ENCODE measurements around the gene PAFAH1B2. TPM values are rescaled to one million over a fixed set of nuclear protein-coding genes. Genes with fewer than 3 reads are reported as not detected.
A peak's percentile ranks its signal among the peaks of the same experiment; 100 is the strongest.

PAFAH1B2 gene
- total and polyA plus RNA-seq, 3 donors from 2014 or later = 66.5 to 156 (median 150) TPM

DNA sequence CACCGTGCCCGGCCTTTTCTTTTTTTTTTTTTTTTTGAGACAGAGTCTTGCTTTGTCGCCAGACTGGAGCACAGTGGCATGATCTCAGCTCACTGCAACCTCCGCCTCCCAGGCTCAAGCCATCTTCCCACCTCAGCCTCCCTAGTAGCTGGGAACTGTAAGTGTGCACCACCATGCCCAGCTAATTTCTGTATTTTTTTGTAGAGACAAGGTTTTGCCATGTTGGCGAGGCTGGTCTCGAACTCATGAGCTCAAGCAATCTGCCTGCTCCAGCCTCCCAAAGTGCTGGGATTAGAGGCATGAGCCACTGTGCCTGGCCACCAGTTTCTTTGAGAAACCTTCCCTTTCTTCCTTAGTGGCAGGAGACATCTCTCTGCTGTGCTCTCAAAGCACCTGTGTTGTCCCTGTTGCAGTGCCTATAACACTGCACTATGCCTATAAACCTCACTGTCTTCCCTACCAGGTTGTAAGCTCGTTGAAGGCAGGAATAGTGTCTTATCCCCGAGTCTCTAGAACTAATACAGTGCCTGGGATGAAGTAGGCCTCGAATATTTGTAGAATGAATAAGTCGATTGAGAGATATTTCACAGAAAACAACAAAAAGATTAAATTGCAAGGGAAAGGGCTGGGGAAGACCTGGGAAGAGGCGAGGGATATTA is 68.7 kb downstream of the PAFAH1B2 start:
- WGBS, 2 donors = 91 to 95% methylated on average over 11 of the region's 11 CpGs
- Histone ChIP-seq H3K4me3 (no peak overlapping the region), H3K9me3 (no peaks in the 10 kb centered on the region), H3K36me3 (ENCODE audit: low read depth, missing control alignments) (no peaks in the 10 kb centered on the region), H3K27ac (no peak overlapping the region), H3K27me3 (no peaks in the 10 kb centered on the region), H3K4me1 (peaks cover 10% of the 10 kb centered on the region)
- intact Hi-C loops (cut with DNase I; ENCODE audit: low total_unique reads) = no loop called here
- TF ChIP-seq, protein P1, sequence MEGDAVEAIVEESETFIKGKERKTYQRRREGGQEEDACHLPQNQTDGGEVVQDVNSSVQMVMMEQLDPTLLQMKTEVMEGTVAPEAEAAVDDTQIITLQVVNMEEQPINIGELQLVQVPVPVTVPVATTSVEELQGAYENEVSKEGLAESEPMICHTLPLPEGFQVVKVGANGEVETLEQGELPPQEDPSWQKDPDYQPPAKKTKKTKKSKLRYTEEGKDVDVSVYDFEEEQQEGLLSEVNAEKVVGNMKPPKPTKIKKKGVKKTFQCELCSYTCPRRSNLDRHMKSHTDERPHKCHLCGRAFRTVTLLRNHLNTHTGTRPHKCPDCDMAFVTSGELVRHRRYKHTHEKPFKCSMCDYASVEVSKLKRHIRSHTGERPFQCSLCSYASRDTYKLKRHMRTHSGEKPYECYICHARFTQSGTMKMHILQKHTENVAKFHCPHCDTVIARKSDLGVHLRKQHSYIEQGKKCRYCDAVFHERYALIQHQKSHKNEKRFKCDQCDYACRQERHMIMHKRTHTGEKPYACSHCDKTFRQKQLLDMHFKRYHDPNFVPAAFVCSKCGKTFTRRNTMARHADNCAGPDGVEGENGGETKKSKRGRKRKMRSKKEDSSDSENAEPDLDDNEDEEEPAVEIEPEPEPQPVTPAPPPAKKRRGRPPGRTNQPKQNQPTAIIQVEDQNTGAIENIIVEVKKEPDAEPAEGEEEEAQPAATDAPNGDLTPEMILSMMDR (IDR thresholded peaks at IDR 0.05) = no peak
- TF ChIP-seq POLR2A (IDR thresholded peaks at IDR 0.05) = no peak
- no peak for DNase-seq

GRCh38 chr11:117214404-117215110 is 70.5 kb downstream of the PAFAH1B2 start:
- TF ChIP-seq, protein P1 (IDR thresholded peaks at IDR 0.05) = no peak
- TF ChIP-seq POLR2A (IDR thresholded peaks at IDR 0.05) = no peak
- Histone ChIP-seq H3K27ac (no peak overlapping the region), H3K4me1 (peaks cover 23% of the 10 kb centered on the region), H3K4me3 (no peak overlapping the region), H3K36me3 (ENCODE audit: low read depth, missing control alignments) (no peaks in the 10 kb centered on the region), H3K9me3 (no peaks in the 10 kb centered on the region), H3K27me3 (no peaks in the 10 kb centered on the region)
- DNase-seq = no peak
- WGBS, 2 donors = 76 to 82% methylated on average over 7 of the region's 7 CpGs
- intact Hi-C loops (cut with DNase I; ENCODE audit: low total_unique reads) = no loop called here

DNA sequence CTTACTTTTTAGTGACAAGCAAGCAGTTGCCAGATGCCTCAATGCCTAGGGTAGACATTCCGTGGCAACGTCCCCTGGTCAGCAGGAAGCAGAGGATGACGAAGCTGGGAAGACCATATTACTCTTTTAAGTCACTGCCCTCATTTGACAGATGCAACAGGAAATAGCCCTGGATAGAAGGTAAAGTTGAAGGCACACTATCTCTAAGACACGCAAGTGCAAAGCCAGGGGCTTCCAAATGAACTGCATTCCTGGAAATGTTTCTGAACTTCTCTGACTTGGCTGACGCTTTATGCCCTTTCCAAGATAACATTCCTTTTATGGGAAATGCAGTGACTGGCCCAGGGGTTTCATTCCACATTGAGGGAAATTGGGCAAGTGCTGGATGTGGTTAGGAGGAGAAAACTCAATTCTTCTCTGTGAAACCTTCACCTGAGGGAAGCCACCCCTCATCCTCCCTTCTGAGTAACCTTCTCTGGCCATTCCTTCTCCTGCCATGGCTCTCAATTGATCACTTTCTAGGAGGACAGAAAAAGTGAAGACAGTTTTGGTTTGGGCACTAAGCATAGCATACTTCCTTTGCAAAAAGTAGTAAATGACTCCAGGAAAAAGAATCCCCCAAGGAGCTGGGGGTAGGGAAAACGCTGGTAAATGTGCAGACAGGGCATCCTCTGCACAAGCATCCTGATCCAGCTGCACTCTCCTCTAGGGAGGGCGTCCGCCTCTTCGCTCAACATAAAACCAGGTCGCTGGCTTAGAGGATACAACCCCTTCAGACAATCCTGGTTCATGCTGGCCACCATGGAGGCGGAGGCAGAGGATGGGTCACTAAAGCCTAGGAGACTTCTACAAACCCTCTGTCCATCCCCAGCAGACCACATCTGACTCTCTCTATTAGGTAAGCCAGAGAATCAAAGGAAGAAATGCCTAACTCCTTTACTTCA is 73.3 kb downstream of the PAFAH1B2 start:
- TF ChIP-seq, protein P1 (IDR thresholded peaks at IDR 0.05) = no peak
- no peak for TF ChIP-seq POLR2A (IDR thresholded peaks at IDR 0.05)
- no peaks in the 10 kb centered on the region for H3K27me3 ChIP-seq
- H3K36me3 ChIP-seq (ENCODE audit: low read depth, missing control alignments) = no peaks in the 10 kb centered on the region
- peak overlapping the region; percentile 10 to 79 for H3K27ac ChIP-seq
- H3K4me1 ChIP-seq = peaks cover 50% of the 10 kb centered on the region
- DNase-seq = no peak
- intact Hi-C loops (cut with DNase I; ENCODE audit: low total_unique reads) = no loop called here
- H3K4me3 ChIP-seq = no peak overlapping the region
- H3K9me3 ChIP-seq = no peaks in the 10 kb centered on the region
- WGBS, 2 donors = 69% methylated on average over 11 of the region's 11 CpGs

- no peak overlapping the region for H3K4me3 ChIP-seq
- no peaks in the 10 kb centered on the region for H3K27me3 ChIP-seq
- peak; percentile 35 for DNase-seq
- 58 to 62% methylated on average over 15 of the region's 15 CpGs for WGBS, 2 donors
- no peaks in the 10 kb centered on the region for H3K36me3 ChIP-seq (ENCODE audit: low read depth, missing control alignments)
- peaks cover 50% of the 10 kb centered on the region for H3K4me1 ChIP-seq
- no peak for TF ChIP-seq POLR2A (IDR thresholded peaks at IDR 0.05)
- TF ChIP-seq, protein P1 (IDR thresholded peaks at IDR 0.05) = no peak
- H3K9me3 ChIP-seq = no peaks in the 10 kb centered on the region
- intact Hi-C loops (cut with DNase I; ENCODE audit: low total_unique reads) = no loop called here
- H3K27ac ChIP-seq = peak overlapping the region; percentile 10 to 79
Measured at GRCh38 chr11:117218133-117218915, 74.2 kb downstream of the PAFAH1B2 start.

Measured in testis (tissue), 3 donors.